ENCODE measurements around the gene PRAMEF13.
"Not testable (repeated sequence)": the region's sequence is repeated elsewhere in the genome, so short reads cannot be mapped to it uniquely, and the experiment has no call there.

The PRAMEF13 gene

DNA sequence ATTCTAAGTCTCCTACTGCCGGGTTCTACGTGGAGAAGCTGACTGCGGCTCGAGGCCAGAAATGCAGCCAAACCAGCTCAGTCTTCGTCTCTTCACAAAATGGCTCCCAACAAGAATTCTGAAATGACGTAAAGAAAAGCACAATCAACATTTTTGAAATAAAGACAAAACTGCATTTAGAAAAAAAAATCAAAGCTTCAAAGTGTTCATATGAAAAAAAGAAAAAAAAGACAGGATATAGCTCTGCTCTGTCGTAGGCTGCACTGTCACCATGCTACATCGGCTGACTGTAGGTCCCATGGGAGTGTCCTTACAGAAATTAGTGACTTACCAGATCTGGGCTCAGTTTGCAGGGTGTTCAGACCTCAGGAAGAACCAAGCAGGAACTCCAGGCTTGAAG is 35.7 kb downstream of the PRAMEF13 start, which contains the start of gene HNRNPCL4:
Gene HNRNPCL4, minus strand, starts transcription at position 101 of the 400 bp plus-strand sequence. CDS start 164 bp downstream, outside the sequence.
- not testable (repeated sequence) for DNase-seq

DNA sequence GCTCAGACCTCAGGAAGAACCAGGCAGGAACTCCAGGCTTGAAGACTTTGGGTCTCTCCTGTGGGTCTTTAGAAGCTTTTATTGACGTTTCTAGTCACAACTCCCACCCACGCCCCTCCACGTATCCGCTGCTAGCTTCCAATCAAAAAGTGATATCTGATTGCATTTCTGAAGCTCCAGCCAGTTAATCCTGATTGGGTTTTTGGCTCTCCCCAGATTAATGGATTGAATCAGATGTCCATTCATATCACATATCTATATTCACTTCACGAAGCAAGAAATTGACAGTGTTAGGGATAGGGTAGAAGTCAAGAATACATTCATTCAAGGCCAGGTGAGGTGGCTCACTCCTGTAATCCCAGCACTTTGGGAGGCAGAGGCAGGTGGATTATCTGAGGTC is 45.3 kb downstream of the PRAMEF13 start, which contains the start of gene PRAMEF26:
Gene PRAMEF26, minus strand, starts transcription at position 101 of the 400 bp plus-strand sequence. CDS start 2,914 bp downstream, outside the sequence.
- DNase-seq: not testable (repeated sequence)

All from activated CD4-positive, alpha-beta T cell treated with anti-CD3 and anti-CD28 coated beads, Interleukin-2, amount 50 U/mL, for 1 hour (primary cell).